ENCODE measurements around the gene TRPM4.

Gene TRPM4

GRCh38 chr19:49229416-49229815 is 71.8 kb downstream of the TRPM4 start:
- Histone ChIP-seq H3K79me1 (ENCODE audit: low read length) (no peaks in the 10 kb centered on the region), H3K4me1 (ENCODE audit: control insufficient read depth in 1 of 2, insufficient read depth in 2 of 2, low read length in 2 of 2) (peaks cover 0 to 3% of the 10 kb centered on the region in 2 experiments), H3K4ac (ENCODE audit: low read depth, low read length) (no peak overlapping the region), H3K18ac (ENCODE audit: low read length) (no peak overlapping the region), H3K79me2 (ENCODE audit: control insufficient read depth, insufficient read depth, low read length, poor library complexity) (no peaks in the 10 kb centered on the region), H4K12ac (ENCODE audit: low read depth, low read length) (no peak overlapping the region), H3K27ac (ENCODE audit: low read depth, low read length) (no peak overlapping the region), H3K9ac (ENCODE audit: low read length) (no peak overlapping the region), H3K9me3 (ENCODE audit: insufficient read depth, low read depth, low read length) (no peaks in the 10 kb centered on the region), H3K36me3 (ENCODE audit: control insufficient read depth in 1 of 2, insufficient read depth in 2 of 2, low read length in 2 of 2) (no peaks in the 10 kb centered on the region), H2AFZ (ENCODE audit: insufficient read depth, low read length, poor library complexity) (no peak overlapping the region), H3K27me3 (ENCODE audit: insufficient read depth, low read length) (no peaks in the 10 kb centered on the region), H2BK12ac (ENCODE audit: low read length) (no peak overlapping the region), H2BK120ac (ENCODE audit: insufficient read depth, low read length, poor library complexity) (no peak overlapping the region), H3K4me3 (ENCODE audit: low read depth, low read length) (no peak overlapping the region), H3K14ac (ENCODE audit: low read length) (no peak overlapping the region), H3K23ac (ENCODE audit: low read length) (no peak overlapping the region), H4K91ac (ENCODE audit: low read depth, low read length) (no peak overlapping the region), H3K4me2 (ENCODE audit: low read length) (no peak overlapping the region), H2AK5ac (ENCODE audit: low read length) (no peak overlapping the region), H4K8ac (ENCODE audit: low read depth, low read length) (no peak overlapping the region), H2BK5ac (ENCODE audit: low read depth, low read length, poor library complexity) (no peak overlapping the region)
- no CpG with 5 or more reads among the region's 3 CpGs for WGBS (ENCODE audit: extremely low coverage, insufficient coverage, insufficient read length)
- no peak for DNase-seq

- H3K4me1 ChIP-seq (ENCODE audit: control insufficient read depth in 1 of 2, insufficient read depth in 2 of 2, low read length in 2 of 2), result no peaks in the 10 kb centered on the region
- H3K23ac ChIP-seq (ENCODE audit: low read length), result no peak overlapping the region
- no peak overlapping the region for H4K91ac ChIP-seq (ENCODE audit: low read depth, low read length)
- no peak overlapping the region for H3K27ac ChIP-seq (ENCODE audit: low read depth, low read length)
- no peaks in the 10 kb centered on the region for H3K9me3 ChIP-seq (ENCODE audit: insufficient read depth, low read depth, low read length)
- no peak overlapping the region for H3K14ac ChIP-seq (ENCODE audit: low read length)
- H3K27me3 ChIP-seq (ENCODE audit: insufficient read depth, low read length), result no peaks in the 10 kb centered on the region
- no peak overlapping the region for H3K4me2 ChIP-seq (ENCODE audit: low read length)
- no peaks in the 10 kb centered on the region for H3K36me3 ChIP-seq (ENCODE audit: control insufficient read depth in 1 of 2, insufficient read depth in 2 of 2, low read length in 2 of 2)
- WGBS (ENCODE audit: extremely low coverage, insufficient coverage, insufficient read length), result no CpG with 5 or more reads among the region's 7 CpGs
- H3K79me2 ChIP-seq (ENCODE audit: control insufficient read depth, insufficient read depth, low read length, poor library complexity), result no peaks in the 10 kb centered on the region
- no peaks in the 10 kb centered on the region for H3K79me1 ChIP-seq (ENCODE audit: low read length)
- no peak overlapping the region for H2BK120ac ChIP-seq (ENCODE audit: insufficient read depth, low read length, poor library complexity)
- H3K18ac ChIP-seq (ENCODE audit: low read length), result no peak overlapping the region
- no peak overlapping the region for H4K12ac ChIP-seq (ENCODE audit: low read depth, low read length)
- H2BK5ac ChIP-seq (ENCODE audit: low read depth, low read length, poor library complexity), result no peak overlapping the region
- H2AK5ac ChIP-seq (ENCODE audit: low read length), result no peak overlapping the region
- no peak overlapping the region for H3K9ac ChIP-seq (ENCODE audit: low read length)
- DNase-seq, result no peak
- H2BK12ac ChIP-seq (ENCODE audit: low read length), result no peak overlapping the region
- H4K8ac ChIP-seq (ENCODE audit: low read depth, low read length), result no peak overlapping the region
- H3K4ac ChIP-seq (ENCODE audit: low read depth, low read length), result no peak overlapping the region
- no peak overlapping the region for H3K4me3 ChIP-seq (ENCODE audit: low read depth, low read length)
- H2AFZ ChIP-seq (ENCODE audit: insufficient read depth, low read length, poor library complexity), result no peak overlapping the region
Measured at GRCh38 chr19:49231389-49231788, 73.8 kb downstream of the TRPM4 start.

GRCh38 chr19:49231804-49232203 is 74.2 kb downstream of the TRPM4 start:
- no CpG with 5 or more reads among the region's 9 CpGs for WGBS (ENCODE audit: extremely low coverage, insufficient coverage, insufficient read length)
- H4K91ac ChIP-seq (ENCODE audit: low read depth, low read length), result no peak overlapping the region
- H3K18ac ChIP-seq (ENCODE audit: low read length), result no peak overlapping the region
- H3K4ac ChIP-seq (ENCODE audit: low read depth, low read length), result no peak overlapping the region
- DNase-seq, result no peak
- H2AFZ ChIP-seq (ENCODE audit: insufficient read depth, low read length, poor library complexity), result no peak overlapping the region
- H3K27ac ChIP-seq (ENCODE audit: low read depth, low read length), result no peak overlapping the region
- H2BK12ac ChIP-seq (ENCODE audit: low read length), result no peak overlapping the region
- no peaks in the 10 kb centered on the region for H3K79me2 ChIP-seq (ENCODE audit: control insufficient read depth, insufficient read depth, low read length, poor library complexity)
- no peak overlapping the region for H3K23ac ChIP-seq (ENCODE audit: low read length)
- H2BK5ac ChIP-seq (ENCODE audit: low read depth, low read length, poor library complexity), result no peak overlapping the region
- H3K14ac ChIP-seq (ENCODE audit: low read length), result no peak overlapping the region
- no peak overlapping the region for H3K9ac ChIP-seq (ENCODE audit: low read length)
- H3K4me2 ChIP-seq (ENCODE audit: low read length), result no peak overlapping the region
- H3K36me3 ChIP-seq (ENCODE audit: control insufficient read depth in 1 of 2, insufficient read depth in 2 of 2, low read length in 2 of 2), result no peaks in the 10 kb centered on the region
- no peak overlapping the region for H4K12ac ChIP-seq (ENCODE audit: low read depth, low read length)
- no peaks in the 10 kb centered on the region for H3K79me1 ChIP-seq (ENCODE audit: low read length)
- no peaks in the 10 kb centered on the region for H3K4me1 ChIP-seq (ENCODE audit: control insufficient read depth in 1 of 2, insufficient read depth in 2 of 2, low read length in 2 of 2)
- H3K4me3 ChIP-seq (ENCODE audit: low read depth, low read length), result no peak overlapping the region
- H3K9me3 ChIP-seq (ENCODE audit: insufficient read depth, low read depth, low read length), result no peaks in the 10 kb centered on the region
- H3K27me3 ChIP-seq (ENCODE audit: insufficient read depth, low read length), result no peaks in the 10 kb centered on the region
- no peak overlapping the region for H2BK120ac ChIP-seq (ENCODE audit: insufficient read depth, low read length, poor library complexity)
- H4K8ac ChIP-seq (ENCODE audit: low read depth, low read length), result no peak overlapping the region
- no peak overlapping the region for H2AK5ac ChIP-seq (ENCODE audit: low read length)

- H3K14ac ChIP-seq (ENCODE audit: low read length), result no peak overlapping the region
- no peaks in the 10 kb centered on the region for H3K79me2 ChIP-seq (ENCODE audit: control insufficient read depth, insufficient read depth, low read length, poor library complexity)
- no peaks in the 10 kb centered on the region for H3K4me1 ChIP-seq (ENCODE audit: control insufficient read depth in 1 of 2, insufficient read depth in 2 of 2, low read length in 2 of 2)
- H3K79me1 ChIP-seq (ENCODE audit: low read length), result no peaks in the 10 kb centered on the region
- no CpG with 5 or more reads among the region's 1 CpG for WGBS (ENCODE audit: extremely low coverage, insufficient coverage, insufficient read length)
- no peaks in the 10 kb centered on the region for H3K27me3 ChIP-seq (ENCODE audit: insufficient read depth, low read length)
- no peaks in the 10 kb centered on the region for H3K36me3 ChIP-seq (ENCODE audit: control insufficient read depth in 1 of 2, insufficient read depth in 2 of 2, low read length in 2 of 2)
- no peak for DNase-seq
- no peak overlapping the region for H3K4me3 ChIP-seq (ENCODE audit: low read depth, low read length)
- no peak overlapping the region for H2BK120ac ChIP-seq (ENCODE audit: insufficient read depth, low read length, poor library complexity)
- H3K27ac ChIP-seq (ENCODE audit: low read depth, low read length), result no peak overlapping the region
- H3K18ac ChIP-seq (ENCODE audit: low read length), result no peak overlapping the region
- H3K9ac ChIP-seq (ENCODE audit: low read length), result no peak overlapping the region
- H2BK5ac ChIP-seq (ENCODE audit: low read depth, low read length, poor library complexity), result no peak overlapping the region
- H2BK12ac ChIP-seq (ENCODE audit: low read length), result no peak overlapping the region
- no peak overlapping the region for H4K91ac ChIP-seq (ENCODE audit: low read depth, low read length)
- no peaks in the 10 kb centered on the region for H3K9me3 ChIP-seq (ENCODE audit: insufficient read depth, low read depth, low read length)
- no peak overlapping the region for H4K12ac ChIP-seq (ENCODE audit: low read depth, low read length)
- no peak overlapping the region for H3K23ac ChIP-seq (ENCODE audit: low read length)
- H4K8ac ChIP-seq (ENCODE audit: low read depth, low read length), result no peak overlapping the region
- H2AFZ ChIP-seq (ENCODE audit: insufficient read depth, low read length, poor library complexity), result no peak overlapping the region
- no peak overlapping the region for H3K4me2 ChIP-seq (ENCODE audit: low read length)
- H2AK5ac ChIP-seq (ENCODE audit: low read length), result no peak overlapping the region
- H3K4ac ChIP-seq (ENCODE audit: low read depth, low read length), result no peak overlapping the region
Measured at GRCh38 chr19:49233163-49233562, 75.6 kb downstream of the TRPM4 start.

Data from trophoblast cell (in vitro differentiated cells and primary cell).